HG03175 (cell line): ENCODE measurements around the gene IDI2.
A peak's percentile ranks its signal among the peaks of the same experiment; 100 is the strongest.
"Not testable (repeated sequence)": the region's sequence is repeated elsewhere in the genome, so short reads cannot be mapped to it uniquely, and the experiment has no call there.

Experiments
- ATAC-seq: cut with Tn5 transposase; IDR thresholded peaks from one replicate; pipeline ENCODE4 v1.9.1; 2021; ENCODE audit warnings: mild to moderate bottlenecking, moderate library complexity; ENCODE audit not compliant: unreplicated experiment

The IDI2 gene

GRCh38 chr10:1025683-1026082 is at the start of gene IDI2:
TSS of gene IDI2 (minus strand) at chr10:1025859. CDS start at chr10:1024723, 1,136 bp downstream.
- no peak for ATAC-seq

GRCh38 chr10:1074748-1075308 is 49.2 kb upstream of the IDI2 start:
- ATAC-seq = no peak

GRCh38 chr10:1074052-1074747 is 48.5 kb upstream of the IDI2 start:
- ATAC-seq = no peak

GRCh38 chr10:1070919-1071318 is 45.3 kb upstream of the IDI2 start:
- ATAC-seq = no peak

- no peak for ATAC-seq
These were observed 43.0 kb upstream of the IDI2 start for GRCh38 chr10:1068380-1069361.

GRCh38 chr10:1066734-1067133 is 41.1 kb upstream of the IDI2 start:
- not testable (repeated sequence) for ATAC-seq

- ATAC-seq = no peak
These were observed 39.2 kb upstream of the IDI2 start for GRCh38 chr10:1064964-1065247.

GRCh38 chr10:1063232-1063865 is 37.7 kb upstream of the IDI2 start:
- ATAC-seq = no peak

GRCh38 chr10:1061930-1062774 is 36.5 kb upstream of the IDI2 start:
- no peak for ATAC-seq

- ATAC-seq = no peak
These were observed 34.2 kb upstream of the IDI2 start for GRCh38 chr10:1059902-1060301.

- ATAC-seq = no peak
These were observed 32.4 kb upstream of the IDI2 start for GRCh38 chr10:1058017-1058416.

- ATAC-seq = peak; percentile 23
These were observed 31.5 kb upstream of the IDI2 start for GRCh38 chr10:1057106-1057657.

- peak; percentile 94 for ATAC-seq
These were observed 30.9 kb upstream of the IDI2 start, which contains the start of gene WDR37 for GRCh38 chr10:1056326-1057105. TSS of gene WDR37 (plus strand) at chr10:1056385. CDS start at chr10:1072156, 15,771 bp downstream.

GRCh38 chr10:1054684-1055083 is 29.0 kb upstream of the IDI2 start:
- no peak for ATAC-seq

GRCh38 chr10:1050554-1050953 is 24.9 kb upstream of the IDI2 start:
- no peak for ATAC-seq

GRCh38 chr10:1050145-1050544 is 24.5 kb upstream of the IDI2 start:
- no peak for ATAC-seq

- no peak for ATAC-seq
These were observed 23.8 kb upstream of the IDI2 start for GRCh38 chr10:1049425-1049958.

- ATAC-seq = peak; percentile 82
These were observed 23.2 kb upstream of the IDI2 start, which contains the start of gene IDI1 for GRCh38 chr10:1048732-1049424. TSS of gene IDI1 (minus strand) at chr10:1049119. CDS start at chr10:1049003, 116 bp downstream.
